Measurements from ENCODE around the gene KIF6. TPM values are rescaled to one million over a fixed set of nuclear protein-coding genes. Genes with fewer than 3 reads are reported as not detected.

Gene KIF6
- polyA plus RNA-seq, 3 donors = not detected

GRCh38 chr6:39282774-39283173, 442.4 kb downstream of the KIF6 start:
- Histone ChIP-seq H3K36me3 (replicated peaks in 1 of 2; ENCODE audit: control insufficient read depth in 1 of 2, insufficient read depth in 2 of 2, low read length in 2 of 2) (no peaks in the 10 kb centered on the region), H3K27ac (ENCODE audit: low read depth in 1 of 2, low read length in 2 of 2) (peak overlapping the region in 1 of 2 donors; percentile 23), H3K9me3 (replicated peaks in 1 of 2; ENCODE audit: control insufficient read depth in 1 of 2, insufficient read depth in 1 of 2, low read length in 2 of 2) (no peaks in the 10 kb centered on the region), H3K9ac (ENCODE audit: insufficient read depth, low read length, poor library complexity, severe bottlenecking) (no peak overlapping the region), H3K4me1 (ENCODE audit: control insufficient read depth in 1 of 2, insufficient read depth in 2 of 2, low read length in 2 of 2) (peaks cover 36 to 47% of the 10 kb centered on the region in 2 donors), H3K27me3 (ENCODE audit: control insufficient read depth in 2 of 2, insufficient read depth in 2 of 2, low read length in 2 of 2) (no peaks in the 10 kb centered on the region), H3K79me2 (ENCODE audit: insufficient read depth, low read length) (no peaks in the 10 kb centered on the region), H4K20me1 (ENCODE audit: insufficient read depth, low read length) (no peaks in the 10 kb centered on the region), H3K4me2 (replicated peaks; ENCODE audit: extremely low read depth, low read length, poor library complexity, severe bottlenecking) (no peak overlapping the region), H3K4me3 (replicated peaks in 1 of 3; ENCODE audit: low read depth in 2 of 3, low read length in 3 of 3) (no peak overlapping the region), H2AFZ (ENCODE audit: insufficient read depth, low read depth, low read length, poor library complexity, severe bottlenecking) (no peak overlapping the region)
- 0% methylated on average over 1 of the region's 2 CpGs for WGBS (ENCODE audit: insufficient coverage)
- no peaks in the 10 kb centered on the region for H3K9me3 Mint-ChIP-seq
- H3K36me3 Mint-ChIP-seq = peaks cover 0 to 2% of the 10 kb centered on the region in 2 donors
- peaks cover 2 to 7% (median 7%) of the 10 kb centered on the region in 3 donors for H3K27me3 Mint-ChIP-seq (ENCODE audit: low read depth in 3 of 3)
- no peak for TF ChIP-seq CTCF (IDR thresholded peaks at IDR 0.05)
- peak overlapping the region; percentile 3 to 80 (median 60) for H3K27ac Mint-ChIP-seq
- H3K4me3 Mint-ChIP-seq = no peak overlapping the region
- DNase-seq = peak; percentile 24 to 34 (median 31)
- H3K4me1 Mint-ChIP-seq = peaks cover 38% of the 10 kb centered on the region
- intact Hi-C loops (cut with micrococcal nuclease) = no loop called here

GRCh38 chr6:39281312-39281980, 443.8 kb downstream of the KIF6 start:
- WGBS (ENCODE audit: insufficient coverage) = 77% methylated on average over 11 of the region's 11 CpGs

More at GRCh38 chr6:39281312-39281980, 443.8 kb downstream of the KIF6 start:
- H2AFZ ChIP-seq (ENCODE audit: insufficient read depth, low read depth, low read length, poor library complexity, severe bottlenecking) = no peak overlapping the region
- Mint-ChIP-seq H3K4me3 (no peak overlapping the region), H3K27me3 (ENCODE audit: low read depth in 3 of 3) (peaks cover 3 to 7% (median 7%) of the 10 kb centered on the region in 3 donors), H3K4me1 (peaks cover 29% of the 10 kb centered on the region), H3K36me3 (peaks cover 0 to 2% of the 10 kb centered on the region in 2 donors), H3K27ac (peak overlapping the region in 1 of 7 donors; percentile 3), H3K9me3 (peaks cover 0 to 2% (median 0%) of the 10 kb centered on the region in 7 donors)
- H3K4me2 ChIP-seq (replicated peaks; ENCODE audit: extremely low read depth, low read length, poor library complexity, severe bottlenecking) = no peak overlapping the region
- H3K9me3 ChIP-seq (replicated peaks in 1 of 2; ENCODE audit: control insufficient read depth in 1 of 2, insufficient read depth in 1 of 2, low read length in 2 of 2) = no peaks in the 10 kb centered on the region
- no peaks in the 10 kb centered on the region for H3K79me2 ChIP-seq (ENCODE audit: insufficient read depth, low read length)
- no peak overlapping the region for H3K9ac ChIP-seq (ENCODE audit: insufficient read depth, low read length, poor library complexity, severe bottlenecking)
- H3K36me3 ChIP-seq (replicated peaks in 1 of 2; ENCODE audit: control insufficient read depth in 1 of 2, insufficient read depth in 2 of 2, low read length in 2 of 2) = no peaks in the 10 kb centered on the region
- no peak overlapping the region for H3K27ac ChIP-seq (ENCODE audit: low read depth in 1 of 2, low read length in 2 of 2)
- peaks cover 32 to 37% of the 10 kb centered on the region in 2 donors for H3K4me1 ChIP-seq (ENCODE audit: control insufficient read depth in 1 of 2, insufficient read depth in 2 of 2, low read length in 2 of 2)
- H4K20me1 ChIP-seq (ENCODE audit: insufficient read depth, low read length) = no peaks in the 10 kb centered on the region
- intact Hi-C loops (cut with micrococcal nuclease) = no loop called here
- no peak overlapping the region for H3K4me3 ChIP-seq (replicated peaks in 1 of 3; ENCODE audit: low read depth in 2 of 3, low read length in 3 of 3)
- no peak for DNase-seq
- no peak for TF ChIP-seq CTCF (IDR thresholded peaks at IDR 0.05)
- H3K27me3 ChIP-seq (ENCODE audit: control insufficient read depth in 2 of 2, insufficient read depth in 2 of 2, low read length in 2 of 2) = no peaks in the 10 kb centered on the region

Measured in CD14-positive monocyte (primary cell).